ENCODE measurements around the gene COG3.

COG3 gene

DNA sequence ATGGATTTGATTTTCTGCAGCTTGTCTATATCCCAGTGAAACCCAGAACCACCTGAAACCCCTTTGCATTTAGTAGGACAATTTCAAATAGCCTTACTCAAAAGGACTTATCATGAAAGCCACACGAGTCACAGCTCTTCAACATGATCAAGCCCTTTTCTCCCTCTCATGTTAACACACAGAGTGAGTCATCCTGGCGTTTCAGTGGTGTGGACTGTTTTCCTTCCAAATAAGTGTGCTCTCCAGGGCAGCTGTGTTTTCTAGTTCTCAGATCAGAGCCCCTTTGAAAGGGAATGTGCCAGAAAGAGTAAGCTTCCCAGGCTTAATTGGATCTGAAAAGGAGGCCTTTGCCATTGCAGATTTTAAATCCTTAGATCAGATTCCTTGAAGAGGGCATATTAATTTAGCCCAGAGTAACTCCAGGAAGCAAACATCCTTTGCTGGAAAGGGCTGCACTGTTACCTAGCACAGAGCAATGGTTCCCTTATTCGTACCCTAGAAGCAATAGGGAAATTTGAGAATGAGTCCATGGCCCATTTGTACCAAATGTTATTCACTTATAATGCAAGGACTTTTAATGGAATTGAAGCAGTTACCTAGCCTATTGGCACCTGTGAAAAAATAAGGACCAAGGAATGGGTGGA, 99.5 kb downstream of the COG3 start:
- DNase-seq = no peak

DNA sequence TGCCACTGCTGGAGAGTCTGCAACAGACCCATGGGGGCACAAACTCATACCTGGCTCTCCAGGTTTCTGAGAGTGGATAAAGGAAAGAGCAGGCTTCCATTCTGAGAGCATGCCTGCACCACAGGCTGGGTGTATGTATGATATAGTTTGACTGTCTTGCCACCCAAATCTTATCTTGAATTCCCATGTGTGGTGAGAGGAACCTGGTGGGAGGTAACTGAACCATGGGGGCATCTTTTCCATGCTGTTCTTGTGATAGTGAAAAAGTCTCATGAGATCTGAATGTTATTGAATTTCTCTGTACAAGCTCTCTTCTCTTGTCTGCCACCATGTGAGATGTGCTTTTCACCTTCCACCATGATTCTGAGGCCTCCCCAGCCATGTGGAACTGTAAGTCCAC, 100.6 kb downstream of the COG3 start:
- DNase-seq = no peak

DNA sequence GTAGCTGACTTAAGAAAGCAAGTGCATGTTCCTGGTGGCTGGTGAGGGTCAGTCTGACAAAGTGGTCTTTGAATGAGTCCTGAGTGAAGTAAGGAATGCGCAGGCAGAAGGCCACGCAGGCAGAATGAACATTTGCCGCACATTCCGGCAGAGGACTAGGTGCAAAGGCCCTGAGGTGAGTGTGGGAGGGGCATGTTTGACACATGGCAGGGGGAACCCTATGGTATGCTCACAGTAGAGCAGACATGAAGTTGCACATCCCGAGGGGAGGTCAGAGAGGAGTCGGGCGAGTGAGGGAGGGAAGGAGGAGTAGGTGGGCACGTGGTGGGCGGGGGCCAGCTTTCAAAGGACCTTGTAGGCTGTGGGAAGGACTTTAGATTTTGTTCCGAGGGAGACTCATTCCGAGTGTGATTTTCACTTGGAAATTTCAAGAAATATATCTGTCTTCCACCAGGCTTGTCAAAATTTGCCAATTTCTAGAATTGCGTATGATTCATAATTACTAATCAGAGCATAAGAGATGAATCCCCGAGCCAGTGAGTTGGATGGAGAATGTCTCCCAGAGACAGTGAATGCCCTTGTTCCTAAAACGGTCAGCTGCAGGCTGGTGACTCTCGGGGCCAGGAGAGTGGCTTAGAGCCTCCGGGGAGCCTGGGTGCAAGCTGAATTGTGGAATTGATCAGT, 110.5 kb downstream of the COG3 start:
- DNase-seq = no peak

DNA sequence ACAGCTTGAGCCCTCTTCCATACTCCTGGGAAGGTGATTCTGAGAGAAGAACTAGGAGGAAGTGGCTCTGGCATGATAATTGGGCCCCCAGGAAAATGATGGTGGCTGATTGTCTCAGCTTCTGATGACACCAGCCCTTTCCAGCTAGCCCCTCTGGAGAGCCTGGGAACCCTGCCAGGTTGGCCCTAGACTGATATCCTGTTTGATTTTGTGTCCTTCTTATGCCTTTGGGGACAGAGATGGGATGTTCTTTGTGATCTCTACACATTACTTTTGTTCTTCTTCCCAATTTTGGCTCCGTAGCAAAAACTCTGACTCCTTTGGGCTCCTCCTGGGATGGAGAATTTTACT, 111.1 kb downstream of the COG3 start:
- no peak for DNase-seq

DNA sequence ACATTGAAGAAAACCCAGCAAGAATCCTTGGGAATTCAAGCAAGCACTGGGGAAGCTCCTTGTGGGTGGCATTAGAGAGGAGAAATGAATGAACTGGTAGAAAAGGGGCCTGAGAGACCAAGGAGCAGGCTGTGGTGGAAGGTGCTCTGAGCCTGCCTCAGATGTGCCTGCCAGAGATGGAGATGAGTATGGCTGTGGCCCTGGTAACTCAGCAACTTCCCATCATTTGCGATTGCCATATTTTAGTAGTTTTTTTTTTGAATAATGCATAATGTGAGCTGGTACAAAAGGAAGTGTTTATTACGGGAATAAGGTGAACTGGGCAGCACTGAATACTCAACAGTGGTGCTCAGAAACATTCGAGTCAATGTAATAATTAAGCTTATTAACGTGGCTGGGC, 111.7 kb downstream of the COG3 start:
- DNase-seq = no peak

DNA sequence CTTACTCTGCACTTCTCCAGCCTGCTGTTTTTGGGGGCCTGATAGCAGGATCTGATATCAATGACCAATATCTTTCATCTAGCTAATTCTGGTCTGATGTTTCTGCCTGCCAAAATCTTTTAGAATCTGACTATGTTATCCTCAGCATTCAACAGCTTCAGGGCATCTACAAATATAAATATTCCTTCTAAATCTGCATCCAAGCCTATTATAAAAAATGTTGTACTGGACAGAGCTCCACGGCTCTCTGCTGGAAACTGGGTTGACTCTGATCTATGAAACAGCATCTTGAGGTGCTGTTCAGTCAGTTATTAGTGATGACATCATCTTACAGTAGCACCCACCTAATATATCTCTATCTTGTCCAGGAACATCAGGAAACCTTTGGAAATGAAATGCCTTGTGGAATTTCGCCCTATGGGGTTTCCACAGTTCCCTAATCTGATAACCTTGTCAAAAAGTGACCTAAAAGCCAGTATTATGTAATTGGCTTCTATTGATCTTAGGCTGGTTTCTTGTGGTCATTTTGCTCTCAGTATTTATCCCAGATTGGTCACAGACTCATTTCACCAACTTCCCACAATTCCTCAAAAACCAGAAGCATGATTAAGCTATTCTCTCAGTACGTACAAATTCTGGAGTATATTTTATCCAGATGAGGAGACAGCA, 117.8 kb downstream of the COG3 start:
- DNase-seq = no peak

DNA sequence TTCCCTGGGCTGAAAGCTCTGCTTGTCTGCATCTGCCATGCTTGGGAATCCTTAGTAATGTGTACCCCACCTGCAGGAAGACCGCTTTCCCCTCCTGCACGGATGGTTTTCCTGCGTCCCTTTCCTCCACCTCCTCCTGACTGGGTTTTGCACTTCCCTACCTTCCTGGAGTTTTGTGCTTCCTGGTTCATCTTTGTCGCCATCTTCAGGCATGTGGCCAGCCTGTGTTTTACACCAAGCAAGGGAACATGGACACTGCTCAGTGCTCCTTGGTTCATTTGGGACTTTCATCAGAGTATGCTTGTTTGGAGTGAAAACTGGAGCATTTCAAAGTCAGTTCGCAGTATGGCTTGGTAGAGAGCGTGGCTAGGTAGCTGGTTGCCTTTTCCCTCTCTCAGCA, 120.1 kb downstream of the COG3 start:
- no peak for DNase-seq

Measured in NCI-H1694 (cell line).